Measurements from ENCODE around the gene CLTRN. TPM values are rescaled to one million over a fixed set of nuclear protein-coding genes. Genes with fewer than 3 reads are reported as not detected.

The CLTRN gene
- total RNA-seq, 1 donor from 2014 or later = not detected

- Histone ChIP-seq H3K4me1 (no peaks in the 10 kb centered on the region), H3K9me3 (no peaks in the 10 kb centered on the region), H3K27me3 (no peaks in the 10 kb centered on the region), H3K27ac (no peak overlapping the region), H3K4me3 (no peak overlapping the region), H3K36me3 (peaks cover 13 to 18% of the 10 kb centered on the region in 2 donors)
- peak; percentile 60 to 79 (median 72) for TF ChIP-seq CTCF (IDR thresholded peaks at IDR 0.05)
- intact Hi-C loops (cut with DNase I) = loop anchor here (1.0 kb wide), 1 partner anchor 103 kb away; the partner anchor contains the start of gene ZRSR2
- peak in 1 of 2 donors; percentile 77 for DNase-seq (ENCODE audit: low spot score in 2 of 2)
Observed at GRCh38 chrX:15686818-15687685, 22.4 kb upstream of the CLTRN start.

- H3K4me3 ChIP-seq = no peak overlapping the region
- DNase-seq (ENCODE audit: low spot score in 2 of 2) = no peak
- no peaks in the 10 kb centered on the region for H3K4me1 ChIP-seq
- no peaks in the 10 kb centered on the region for H3K9me3 ChIP-seq
- no peaks in the 10 kb centered on the region for H3K27me3 ChIP-seq
- TF ChIP-seq CTCF (IDR thresholded peaks at IDR 0.05) = no peak
- H3K36me3 ChIP-seq = peaks cover 0 to 4% of the 10 kb centered on the region in 2 donors
- intact Hi-C loops (cut with DNase I) = no loop called here
- no peak overlapping the region for H3K27ac ChIP-seq
Observed at GRCh38 chrX:15683193-15683592, 18.6 kb upstream of the CLTRN start.

GRCh38 chrX:15681433-15681832 is 16.8 kb upstream of the CLTRN start:
- intact Hi-C loops (cut with DNase I) = no loop called here
- H3K4me1 ChIP-seq = peaks cover 0 to 5% of the 10 kb centered on the region in 2 donors
- H3K27me3 ChIP-seq = no peaks in the 10 kb centered on the region
- no peak for TF ChIP-seq CTCF (IDR thresholded peaks at IDR 0.05)
- H3K27ac ChIP-seq = no peak overlapping the region
- H3K9me3 ChIP-seq = no peaks in the 10 kb centered on the region
- H3K4me3 ChIP-seq = no peak overlapping the region
- peaks cover 0 to 4% of the 10 kb centered on the region in 2 donors for H3K36me3 ChIP-seq
- DNase-seq (ENCODE audit: low spot score in 2 of 2) = no peak

- no peak for TF ChIP-seq CTCF (IDR thresholded peaks at IDR 0.05)
- no peaks in the 10 kb centered on the region for H3K27me3 ChIP-seq
- intact Hi-C loops (cut with DNase I) = no loop called here
Observed at GRCh38 chrX:15680401-15680800, 15.8 kb upstream of the CLTRN start.

GRCh38 chrX:15679246-15679645 is 14.6 kb upstream of the CLTRN start:
- Histone ChIP-seq H3K9me3 (no peaks in the 10 kb centered on the region), H3K36me3 (peaks cover 0 to 4% of the 10 kb centered on the region in 2 donors), H3K27me3 (no peaks in the 10 kb centered on the region), H3K27ac (no peak overlapping the region), H3K4me3 (no peak overlapping the region), H3K4me1 (peaks cover 0 to 8% of the 10 kb centered on the region in 2 donors)
- intact Hi-C loops (cut with DNase I) = loop anchor here (5.0 to 10.0 kb wide), 2 partner anchors 344 to 1647 kb away; partner anchors contain the start of gene PIGA
- no peak for TF ChIP-seq CTCF (IDR thresholded peaks at IDR 0.05)
- no peak for DNase-seq (ENCODE audit: low spot score in 2 of 2)

More at GRCh38 chrX:15680401-15680800, 15.8 kb upstream of the CLTRN start:
- H3K4me3 ChIP-seq = no peak overlapping the region
- H3K4me1 ChIP-seq = peaks cover 0 to 8% of the 10 kb centered on the region in 2 donors
- H3K9me3 ChIP-seq = no peaks in the 10 kb centered on the region
- no peak for DNase-seq (ENCODE audit: low spot score in 2 of 2)
- no peak overlapping the region for H3K27ac ChIP-seq
- H3K36me3 ChIP-seq = peaks cover 0 to 4% of the 10 kb centered on the region in 2 donors
